B cell (primary cell): ENCODE results near the gene DCAF15.

Source experiments
- EZH2 ChIP-seq: IDR thresholded peaks from 2 replicates; pipeline ENCODE4 v1.6.1; 2012; ENCODE audit warnings: borderline replicate concordance, low read depth, mild to moderate bottlenecking, moderate library complexity, low read length; ENCODE audit not compliant: insufficient read depth, poor library complexity, severe bottlenecking
- TF ChIP-seq, protein P1 (sequence below): fragments of 200-600 bp; IDR thresholded peaks from one replicate; pipeline ENCODE4 v1.8.0; 2022; ENCODE audit warnings: antibody characterized with exemption, mild to moderate bottlenecking

DNA sequence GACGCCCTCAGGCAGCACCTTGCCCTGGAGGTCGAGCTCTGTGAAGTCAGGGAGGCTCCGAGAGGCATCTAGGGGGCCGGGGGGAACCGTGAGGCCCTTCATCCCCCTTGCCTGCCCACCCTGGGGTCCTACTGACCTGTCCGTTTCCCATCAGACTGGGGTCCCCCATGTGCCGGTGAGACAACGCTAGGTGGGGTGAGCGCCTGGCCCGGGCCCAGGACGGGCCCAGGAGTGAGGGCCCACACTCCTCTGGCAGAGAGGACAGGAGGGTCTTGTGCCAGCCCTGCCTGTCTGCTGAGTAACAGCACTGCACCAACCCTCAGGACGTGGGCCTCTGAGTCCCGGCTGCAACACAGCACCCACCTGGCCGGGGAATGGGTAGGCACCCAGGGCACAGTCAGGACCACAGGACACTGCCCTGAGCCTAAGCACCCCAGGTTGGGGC, 14.4 kb downstream of the DCAF15 start:
- TF ChIP-seq, protein P1, sequence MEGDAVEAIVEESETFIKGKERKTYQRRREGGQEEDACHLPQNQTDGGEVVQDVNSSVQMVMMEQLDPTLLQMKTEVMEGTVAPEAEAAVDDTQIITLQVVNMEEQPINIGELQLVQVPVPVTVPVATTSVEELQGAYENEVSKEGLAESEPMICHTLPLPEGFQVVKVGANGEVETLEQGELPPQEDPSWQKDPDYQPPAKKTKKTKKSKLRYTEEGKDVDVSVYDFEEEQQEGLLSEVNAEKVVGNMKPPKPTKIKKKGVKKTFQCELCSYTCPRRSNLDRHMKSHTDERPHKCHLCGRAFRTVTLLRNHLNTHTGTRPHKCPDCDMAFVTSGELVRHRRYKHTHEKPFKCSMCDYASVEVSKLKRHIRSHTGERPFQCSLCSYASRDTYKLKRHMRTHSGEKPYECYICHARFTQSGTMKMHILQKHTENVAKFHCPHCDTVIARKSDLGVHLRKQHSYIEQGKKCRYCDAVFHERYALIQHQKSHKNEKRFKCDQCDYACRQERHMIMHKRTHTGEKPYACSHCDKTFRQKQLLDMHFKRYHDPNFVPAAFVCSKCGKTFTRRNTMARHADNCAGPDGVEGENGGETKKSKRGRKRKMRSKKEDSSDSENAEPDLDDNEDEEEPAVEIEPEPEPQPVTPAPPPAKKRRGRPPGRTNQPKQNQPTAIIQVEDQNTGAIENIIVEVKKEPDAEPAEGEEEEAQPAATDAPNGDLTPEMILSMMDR: no peak
- no peak for TF ChIP-seq EZH2
